GM04503 (cell line): Measurements from ENCODE around the gene UBLCP1.
A peak's percentile ranks its signal among the peaks of the same experiment; 100 is the strongest.
"Not testable (repeated sequence)": the region's sequence is repeated elsewhere in the genome, so short reads cannot be mapped to it uniquely, and the experiment has no call there.

Experiments used
- DNase-seq: peaks from one replicate; pipeline ENCODE4 v3.0.0-alpha.2; 2012; ENCODE audit warnings: low read depth

The UBLCP1 gene

DNA sequence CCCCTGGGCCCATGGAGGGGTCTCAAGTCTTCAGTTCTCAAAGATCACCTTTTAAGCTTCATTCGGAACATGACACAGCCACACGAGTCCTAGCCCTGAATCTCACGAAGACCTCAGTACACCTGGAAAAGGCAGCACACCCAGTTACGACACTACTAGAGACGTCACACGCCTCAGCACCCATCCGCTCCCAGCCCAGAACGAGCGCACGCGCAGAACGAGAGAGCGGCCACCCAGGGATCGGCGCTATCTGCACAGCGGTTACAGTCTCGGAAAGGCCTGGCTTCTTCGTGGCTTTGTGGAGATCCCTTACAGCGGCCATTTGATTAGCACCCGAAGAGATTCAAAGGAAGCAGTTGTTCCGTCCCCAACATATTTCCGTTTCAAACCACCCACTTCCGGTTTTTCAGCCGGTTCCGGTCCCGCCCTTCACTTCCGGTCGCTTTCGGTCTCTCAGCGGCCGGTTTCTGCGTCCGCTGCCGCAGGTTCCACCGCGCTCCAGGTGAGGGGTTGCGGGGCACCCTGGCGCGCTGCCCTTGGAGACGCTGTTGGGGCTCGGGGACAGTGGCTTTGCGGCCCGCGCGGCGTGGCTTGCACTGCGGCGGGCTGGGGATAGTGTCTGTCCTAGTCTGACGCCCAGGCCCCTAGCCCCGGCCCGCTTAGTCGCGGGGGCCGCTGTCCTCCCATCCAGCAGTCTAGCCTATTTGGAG is at the start of gene UBLCP1:
TSS of gene UBLCP1 (plus strand) at position 432 of the 710 bp plus-strand sequence. CDS start 5,626 bp downstream, outside the sequence.
- peak; percentile 41 for DNase-seq

GRCh38 chr5:159214486-159215271 is 48.4 kb upstream of the UBLCP1 start:
- DNase-seq = no peak

GRCh38 chr5:159215886-159216285 is 47.2 kb upstream of the UBLCP1 start:
- DNase-seq = no peak

GRCh38 chr5:159216454-159216853 is 46.6 kb upstream of the UBLCP1 start:
- no peak for DNase-seq

GRCh38 chr5:159217236-159217635 is 45.9 kb upstream of the UBLCP1 start:
- no peak for DNase-seq

DNA sequence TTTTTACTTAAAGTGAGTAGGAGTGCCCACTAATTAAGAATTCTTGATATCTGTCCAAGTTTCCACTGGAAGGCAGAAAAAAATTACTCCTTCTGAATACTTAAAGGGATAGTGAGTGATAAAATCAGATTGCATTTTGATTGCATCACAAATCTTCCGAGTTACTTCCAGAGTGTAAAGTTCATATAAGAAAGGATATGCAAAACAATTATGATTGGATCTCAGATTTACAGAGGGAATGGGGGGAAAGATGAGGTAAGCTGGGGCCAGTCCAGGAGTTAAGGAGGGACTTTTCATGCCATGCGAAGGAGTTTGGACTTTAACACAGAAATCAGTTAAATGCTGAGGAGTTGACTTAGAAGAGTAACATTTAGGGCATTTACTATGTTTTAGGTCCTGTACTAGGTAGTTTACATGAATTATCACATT is 44.5 kb upstream of the UBLCP1 start:
- DNase-seq = no peak

DNA sequence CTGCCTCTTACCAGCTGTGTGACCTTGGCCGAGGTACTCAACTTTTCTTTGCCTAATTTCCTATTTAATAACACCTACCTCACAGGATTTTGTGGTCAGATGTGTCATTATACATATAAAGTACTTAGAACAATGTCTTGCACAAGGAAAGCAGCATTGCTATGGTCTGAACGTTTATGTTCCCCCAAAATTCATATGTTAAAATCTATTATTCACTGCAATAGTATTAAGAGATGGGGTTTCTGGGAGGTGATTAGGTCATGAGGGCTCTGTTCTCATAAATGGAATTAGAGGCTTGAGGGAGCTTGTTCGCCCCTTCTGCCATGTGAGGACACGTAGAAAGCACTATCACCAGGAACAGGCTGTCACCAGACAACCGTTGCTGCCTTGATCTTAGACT is 42.9 kb upstream of the UBLCP1 start:
- no peak for DNase-seq

DNA sequence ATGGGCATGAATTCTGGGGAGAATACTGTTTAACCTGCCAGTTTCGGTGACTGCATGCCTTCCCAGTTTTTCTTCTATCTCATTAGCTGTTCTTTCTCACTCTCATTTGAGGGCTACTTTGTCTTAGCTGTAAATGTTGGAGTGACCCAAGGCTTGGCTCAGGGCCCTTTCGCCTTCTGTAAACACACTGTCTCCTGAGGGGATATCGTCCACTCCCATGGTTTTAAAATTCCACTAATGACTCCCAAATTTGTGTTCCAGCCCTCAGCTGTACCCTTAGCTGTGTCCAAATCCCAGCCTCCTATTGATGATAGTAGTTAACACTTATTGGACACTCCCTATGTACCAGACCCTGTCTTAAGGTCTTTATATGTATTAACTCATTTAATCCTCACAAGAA is 39.6 kb upstream of the UBLCP1 start:
- DNase-seq = no peak

GRCh38 chr5:159224471-159224870 is 38.6 kb upstream of the UBLCP1 start:
- no peak for DNase-seq

- DNase-seq = no peak
These were observed 36.6 kb upstream of the UBLCP1 start for GRCh38 chr5:159226451-159226850.

GRCh38 chr5:159227452-159227851 is 35.6 kb upstream of the UBLCP1 start:
- DNase-seq = no peak

DNA sequence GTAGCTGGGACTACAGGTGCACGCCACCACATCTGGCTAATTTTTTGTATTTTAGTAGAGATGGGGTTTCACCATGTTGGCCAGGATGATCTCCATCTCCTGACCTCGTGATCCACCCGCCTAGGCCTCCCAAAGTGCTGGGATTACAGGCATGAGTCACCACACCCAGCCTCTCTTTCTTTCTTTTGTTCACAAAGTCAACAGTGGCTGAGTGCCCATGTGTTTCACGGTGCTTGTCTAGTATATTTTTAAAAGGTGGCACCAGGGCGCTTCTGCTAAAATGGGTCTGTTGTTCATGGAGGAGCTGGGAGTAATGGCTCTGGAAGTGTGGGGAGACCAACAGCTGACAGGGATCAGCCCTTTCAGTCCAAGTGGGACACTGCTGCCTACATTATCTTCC is 35.0 kb upstream of the UBLCP1 start:
- not testable (repeated sequence) for DNase-seq

DNA sequence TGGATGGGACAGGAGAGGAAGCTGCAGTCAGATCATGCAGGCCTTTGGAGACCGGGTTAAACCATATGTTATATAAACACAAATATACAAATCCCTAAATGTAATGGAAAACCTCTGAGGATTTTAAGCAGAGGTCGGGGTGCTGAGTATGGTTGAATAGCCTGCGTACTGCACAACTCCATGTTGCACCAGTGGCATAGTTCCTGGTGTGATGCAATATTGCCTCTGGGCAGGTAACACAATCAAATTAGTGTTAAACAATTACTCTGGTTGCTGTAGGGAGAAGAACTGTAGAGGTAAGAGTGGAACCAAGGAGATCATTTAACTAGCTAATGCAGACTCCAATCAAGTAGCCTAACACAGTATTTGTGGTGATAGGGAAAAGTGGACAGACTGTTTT is 32.4 kb upstream of the UBLCP1 start:
- DNase-seq = no peak

DNA sequence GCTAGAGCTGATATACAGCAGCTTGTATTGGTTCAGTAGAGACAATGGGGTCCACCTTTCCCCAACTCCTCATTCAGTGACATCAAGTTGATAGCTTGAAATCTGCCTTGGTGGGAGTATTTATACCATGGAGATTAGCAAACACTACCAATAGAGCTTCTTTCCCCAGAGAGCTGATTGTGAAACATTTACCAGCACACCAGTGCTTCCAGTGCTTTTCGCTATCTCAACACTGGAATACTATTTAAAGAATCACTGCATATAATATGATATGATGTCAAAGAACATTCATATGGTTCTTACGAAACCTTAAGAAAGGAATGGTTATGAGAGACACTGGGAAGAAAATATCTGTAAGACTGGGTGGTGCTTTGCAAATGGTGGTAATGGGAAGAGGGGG is 31.9 kb upstream of the UBLCP1 start:
- no peak for DNase-seq

DNA sequence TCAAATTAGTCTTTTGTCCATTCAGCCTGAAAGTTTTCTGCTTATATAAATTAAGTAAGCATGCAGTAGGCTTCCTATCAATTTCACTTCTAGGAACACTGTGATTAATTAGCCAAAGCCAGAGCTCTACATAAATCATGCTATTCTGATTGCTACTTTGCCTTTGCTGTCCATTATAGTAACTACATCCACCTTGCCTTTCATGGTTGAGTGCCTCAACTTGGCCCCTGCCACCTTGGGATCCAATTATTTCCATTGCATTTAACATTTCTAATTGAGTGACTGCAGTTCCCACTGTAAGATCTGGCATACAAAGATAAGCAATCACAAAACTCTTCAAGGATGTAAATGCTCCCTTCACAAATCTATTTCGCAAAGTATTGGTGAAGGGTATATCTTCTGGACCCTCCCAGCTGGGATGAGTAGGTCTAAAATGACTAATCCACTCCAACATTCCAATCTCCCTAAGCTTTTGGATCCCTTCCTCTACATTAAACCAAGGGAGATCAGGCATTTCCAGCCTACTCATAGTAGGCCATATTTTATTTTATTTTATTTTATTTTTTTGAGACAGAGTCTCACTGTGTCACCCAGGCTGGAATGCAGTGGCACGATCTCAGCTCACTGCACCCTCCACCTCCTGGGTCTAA is 27.1 kb upstream of the UBLCP1 start:
- not testable (repeated sequence) for DNase-seq

DNA sequence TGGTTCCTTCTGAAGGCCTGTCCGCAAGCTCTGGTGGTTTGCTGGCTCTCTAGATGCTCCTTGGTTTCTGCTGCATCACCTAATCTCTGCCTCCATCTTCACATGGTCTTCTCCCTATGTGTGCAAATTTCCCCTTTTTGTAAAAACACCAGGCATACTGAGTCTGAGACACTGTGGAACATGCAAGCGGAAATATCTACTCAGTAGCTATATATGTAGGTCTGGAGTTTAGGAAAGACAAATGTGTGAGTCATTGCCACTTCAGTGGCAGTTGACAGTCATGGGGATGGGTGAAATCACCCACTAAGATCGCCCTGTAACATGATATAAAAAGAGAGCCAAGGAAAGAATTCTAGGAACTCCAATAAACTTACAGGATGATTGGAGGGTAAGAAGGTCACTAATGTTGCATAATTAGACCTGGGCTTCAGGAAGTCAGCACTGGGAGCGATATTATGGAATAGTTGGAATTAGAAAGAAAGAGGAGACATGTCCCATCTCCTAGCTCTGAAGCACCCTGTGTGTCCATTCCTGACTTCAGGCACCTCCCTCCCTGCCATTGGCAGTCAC is 22.7 kb upstream of the UBLCP1 start:
- no peak for DNase-seq

- DNase-seq = no peak
These were observed 21.0 kb upstream of the UBLCP1 start for GRCh38 chr5:159241946-159242552.

DNA sequence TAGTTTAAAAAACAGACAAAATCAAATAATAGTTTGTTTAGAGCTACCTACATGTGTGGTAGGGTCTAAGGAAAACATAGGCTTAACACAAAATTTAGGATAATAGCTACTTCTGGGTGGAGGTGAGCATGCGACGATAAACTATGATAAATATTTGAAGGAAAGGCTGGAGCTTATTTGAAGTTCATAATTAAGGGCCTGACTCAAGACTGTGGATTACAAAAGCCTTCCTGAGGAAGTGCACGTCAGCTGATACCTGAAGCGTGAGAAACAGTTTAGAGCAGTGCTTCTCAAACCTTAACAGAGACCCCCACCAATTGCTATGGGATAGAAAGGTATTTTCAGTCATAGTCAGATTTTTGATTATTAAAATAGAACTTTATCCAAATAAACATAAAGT is 20.4 kb upstream of the UBLCP1 start:
- no peak for DNase-seq

DNA sequence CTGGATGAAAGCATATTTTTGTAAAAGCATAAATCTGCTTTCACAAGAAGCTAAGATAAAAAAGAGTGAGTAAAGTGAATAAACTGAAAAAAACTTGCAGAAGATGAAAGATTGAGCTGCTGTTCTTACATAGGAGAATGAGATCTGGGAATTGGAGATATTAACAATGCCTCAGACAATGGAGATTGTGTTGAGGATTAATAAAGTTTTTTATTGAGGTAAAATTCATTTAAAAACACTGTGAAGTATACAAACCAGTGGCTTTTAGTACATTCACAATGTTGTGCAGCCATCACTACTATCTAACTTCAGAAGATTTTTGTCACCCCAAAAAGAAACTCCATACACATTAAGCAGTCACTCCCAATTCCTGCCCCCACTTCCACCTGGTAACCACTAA is 19.7 kb upstream of the UBLCP1 start:
- DNase-seq = no peak

DNA sequence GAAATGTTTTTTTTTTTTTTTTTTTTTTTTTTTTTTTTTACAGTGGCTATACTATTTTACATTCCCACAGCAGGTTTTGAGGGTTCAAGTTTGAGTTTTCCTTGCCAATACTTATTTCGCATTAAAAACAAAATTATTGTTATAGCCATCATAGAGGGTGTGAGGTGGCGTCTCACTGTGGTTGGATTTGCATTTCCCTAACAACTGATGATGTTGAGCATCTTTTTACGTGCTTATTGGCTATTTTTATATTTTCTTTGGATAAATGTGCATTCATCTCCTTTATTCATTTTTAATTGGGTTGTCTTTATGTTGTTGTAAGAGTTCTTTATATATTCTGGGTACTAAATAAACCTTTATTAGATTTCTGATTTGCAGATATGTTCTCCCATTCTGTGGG is 18.9 kb upstream of the UBLCP1 start:
- no peak for DNase-seq

DNA sequence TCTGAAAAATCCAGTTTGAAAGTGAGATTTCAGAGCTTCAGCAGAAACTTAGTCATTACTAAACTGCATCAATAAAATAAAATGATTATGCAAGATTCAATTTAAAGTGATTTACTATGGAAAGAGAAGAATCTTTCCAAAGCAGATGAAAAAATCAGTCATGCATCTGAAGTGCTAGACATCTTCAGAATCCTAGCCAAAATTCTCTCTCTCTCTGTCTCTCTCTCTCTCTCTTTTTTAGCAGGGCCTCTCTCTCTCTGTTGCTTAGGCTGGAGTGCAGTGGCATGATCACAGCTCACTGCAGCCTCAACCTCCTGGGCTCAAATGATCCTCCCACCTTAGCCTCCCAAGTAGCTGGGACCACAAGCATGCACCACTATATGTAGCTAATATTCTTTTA is 18.2 kb upstream of the UBLCP1 start:
- no peak for DNase-seq

DNA sequence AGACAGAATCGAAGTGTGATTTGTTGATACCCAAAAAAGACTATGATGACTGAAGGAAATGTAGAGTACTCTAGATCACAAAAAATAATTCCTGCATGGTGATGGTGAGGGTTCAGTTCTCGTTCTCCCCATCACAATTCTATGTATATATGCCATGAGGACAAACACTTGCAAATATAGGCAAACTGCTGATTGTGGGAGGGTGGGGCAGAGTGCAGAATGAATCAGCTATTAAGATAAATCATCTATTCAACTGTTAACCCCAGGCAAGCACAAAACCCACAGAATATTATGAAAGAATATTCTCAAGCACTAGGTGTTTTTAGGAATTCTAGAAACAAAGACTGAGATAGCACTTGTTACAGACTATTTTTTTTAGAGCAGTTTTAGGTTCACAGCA is 13.9 kb upstream of the UBLCP1 start:
- no peak for DNase-seq
